H1 (cell line): ENCODE data around the gene NR1D2. TPM values are rescaled to one million over a fixed set of nuclear protein-coding genes. Genes with fewer than 3 reads are reported as not detected.

Experiments
- CTCF ChIA-PET: fragments of 300-600 bp; sonication (Branson Sonifier 250); formaldehyde crosslinking; loops from one replicate; lab custom pipeline; 2021; ENCODE audit not compliant: partially characterized antibody; lab: Charles Lee
- POLR2A ChIA-PET: fragments of 300-600 bp; sonication (Branson Sonifier 250); formaldehyde crosslinking; loops from one replicate; lab custom pipeline; 2021; ENCODE audit warnings: inconsistent platforms; ENCODE audit not compliant: partially characterized antibody; lab: Charles Lee
- DNase-seq, 2 experiments: peaks; one replicate each; pipeline versions ENCODE4 v3.0.0 to v3.0.0-alpha.2; 2010 to 2022; ENCODE audit warnings: low spot score in 2 of 2, low read depth in 1 of 2, mixed read lengths in 1 of 2
- FAIRE-seq: peaks from 2 replicates; lab custom pipeline; 2011; peaks lifted over from hg19 to GRCh38; lab: Jason Lieb, UNC
- H2AFZ ChIP-seq: 2 replicates; pipeline ENCODE4 v1.8.1; 2012; ENCODE audit warnings: low read length, inconsistent platforms
- H2AK5ac ChIP-seq: 2 replicates; pipeline ENCODE4 v1.6.1; 2013; ENCODE audit warnings: low read depth, low read length
- H2BK120ac ChIP-seq: replicated peaks from 2 replicates; pipeline ENCODE3; 2013; ENCODE audit warnings: low read depth, low read length, inconsistent platforms
- H2BK12ac ChIP-seq: 2 replicates; pipeline ENCODE4 v1.6.1; 2013; ENCODE audit warnings: low read depth, low read length
- H2BK15ac ChIP-seq: 2 replicates; pipeline ENCODE4 v1.6.1; 2013; ENCODE audit warnings: low read length
- H2BK20ac ChIP-seq: 2 replicates; pipeline ENCODE4 v1.6.1; 2013; ENCODE audit warnings: low read length
- H2BK5ac ChIP-seq: 2 replicates; pipeline ENCODE4 v1.6.1; 2013; ENCODE audit warnings: low read depth, low read length
- H3K14ac ChIP-seq: 2 replicates; pipeline ENCODE4 v1.6.1; 2013; ENCODE audit warnings: inconsistent platforms; ENCODE audit not compliant: insufficient read length
- H3K18ac ChIP-seq: 2 replicates; pipeline ENCODE4 v1.6.1; 2013; ENCODE audit warnings: low read length; ENCODE audit errors: extremely low read depth
- H3K23ac ChIP-seq: 2 replicates; pipeline ENCODE4 v1.6.1; 2013; ENCODE audit warnings: inconsistent platforms; ENCODE audit not compliant: insufficient read length
- H3K23me2 ChIP-seq: 2 replicates; pipeline ENCODE4 v1.6.1; 2013; ENCODE audit warnings: low read depth, low read length
- H3K27ac ChIP-seq: 2 replicates; pipeline ENCODE4 v1.6.1; 2011; ENCODE audit warnings: low read depth, low read length, inconsistent platforms
- H3K27me3 ChIP-seq, 4 experiments: replicated peaks in 1 of 4; 1 replicate in 1 of 4; 2 replicates in 3 of 4; pipeline versions ENCODE4 v1.6.1 to v1.8.1; 2011 to 2013; ENCODE audit warnings: low read length in 3 of 4, mild to moderate bottlenecking in 3 of 4, inconsistent platforms in 2 of 4, mixed read lengths in 2 of 4, moderate library complexity in 1 of 4; ENCODE audit not compliant: control insufficient read depth in 3 of 4, insufficient read depth in 3 of 4; ENCODE audit errors: extremely low read depth in 1 of 4
- H3K36me3 ChIP-seq, 4 experiments: 2 replicates each; pipeline versions ENCODE4 v1.6.1 to v1.8.1; 2011 to 2013; ENCODE audit warnings: mild to moderate bottlenecking in 4 of 4, low read length in 3 of 4, moderate library complexity in 2 of 4, control low read depth in 1 of 4, inconsistent platforms in 1 of 4; ENCODE audit not compliant: insufficient read depth in 4 of 4, control insufficient read depth in 2 of 4
- H3K4ac ChIP-seq: replicated peaks from 2 replicates; pipeline ENCODE3; 2013; ENCODE audit warnings: low read length, low read depth, mixed read lengths, inconsistent platforms; ENCODE audit not compliant: insufficient read length
- H3K4me1 ChIP-seq, 4 experiments: replicated peaks in 1 of 4; 1 replicate in 1 of 4; 2 replicates in 3 of 4; pipeline versions ENCODE4 v1.6.1 to v1.8.1; 2011 to 2013; ENCODE audit warnings: low read length in 3 of 4, inconsistent platforms in 2 of 4, mixed read lengths in 1 of 4; ENCODE audit not compliant: insufficient read depth in 4 of 4, control insufficient read depth in 3 of 4
- H3K4me2 ChIP-seq, 2 experiments: 2 replicates each; pipeline versions ENCODE4 v1.6.1 to v1.8.1; 2011 to 2013; ENCODE audit warnings: low read depth in 2 of 2, low read length in 2 of 2, control low read depth in 1 of 2, inconsistent platforms in 1 of 2, mild to moderate bottlenecking in 1 of 2; ENCODE audit not compliant: insufficient read depth in 1 of 2
- H3K4me3 ChIP-seq, 4 experiments: fragments of 200-600, 300-600 bp in 1 of 4; sonication (generic), shearing (Covaris generic), sonication (Bioruptor Twin) in 1 of 4; 2 replicates each; pipeline versions ENCODE4 v1.5.1 to v1.8.1; 2011 to 2016; ENCODE audit warnings: low read length in 4 of 4, low read depth in 3 of 4, control low read depth in 2 of 4, inconsistent platforms in 2 of 4, mild to moderate bottlenecking in 2 of 4, mixed read lengths in 1 of 4, moderate library complexity in 1 of 4; ENCODE audit not compliant: insufficient read depth in 2 of 4; ENCODE audit errors: extremely low read depth in 1 of 4
- H3K56ac ChIP-seq: replicated peaks from 2 replicates; pipeline ENCODE3; 2013; ENCODE audit warnings: low read depth, mild to moderate bottlenecking, mixed read lengths, low read length, inconsistent platforms; ENCODE audit not compliant: insufficient read length
- H3K79me1 ChIP-seq: 2 replicates; pipeline ENCODE4 v1.6.1; 2013; ENCODE audit warnings: low read depth, low read length, control low read depth
- H3K79me2 ChIP-seq, 2 experiments: 2 replicates each; pipeline versions ENCODE4 v1.6.1 to v1.8.1; 2012 to 2013; ENCODE audit warnings: low read length in 2 of 2, mild to moderate bottlenecking in 2 of 2, inconsistent platforms in 1 of 2; ENCODE audit not compliant: insufficient read depth in 2 of 2, control insufficient read depth in 1 of 2
- H3K9ac ChIP-seq, 4 experiments: replicated peaks in 1 of 4; 1 replicate in 1 of 4; 2 replicates in 3 of 4; pipeline versions ENCODE4 v1.6.1 to v1.8.1; 2011 to 2013; ENCODE audit warnings: low read depth in 3 of 4, low read length in 3 of 4, control low read depth in 2 of 4, mild to moderate bottlenecking in 2 of 4, moderate library complexity in 2 of 4, inconsistent platforms in 1 of 4; ENCODE audit errors: extremely low read depth in 1 of 4
- H3K9me3 ChIP-seq, 2 experiments: 2 replicates each; pipeline versions ENCODE4 v1.6.1 to v1.8.1; 2012 to 2013; ENCODE audit warnings: mild to moderate bottlenecking in 2 of 2, moderate library complexity in 2 of 2, control low read depth in 1 of 2, inconsistent platforms in 1 of 2, low read depth in 1 of 2, low read length in 1 of 2, mixed read lengths in 1 of 2; ENCODE audit not compliant: insufficient read depth in 2 of 2
- H4K20me1 ChIP-seq, 2 experiments: replicated peaks in 1 of 2; 2 replicates each; pipeline versions ENCODE3 to v1.8.1; 2011 to 2013; ENCODE audit warnings: inconsistent platforms in 2 of 2, low read length in 2 of 2, mild to moderate bottlenecking in 1 of 2; ENCODE audit not compliant: insufficient read depth in 2 of 2, control insufficient read depth in 1 of 2
- H4K5ac ChIP-seq: 2 replicates; pipeline ENCODE4 v1.6.1; 2013; ENCODE audit warnings: low read length, low read depth, mixed read lengths, inconsistent platforms; ENCODE audit not compliant: insufficient read length
- H4K8ac ChIP-seq: 2 replicates; pipeline ENCODE4 v1.8.0; 2013; ENCODE audit warnings: mild to moderate bottlenecking, moderate library complexity, low read length, inconsistent platforms; ENCODE audit not compliant: insufficient read depth; ENCODE audit errors: extremely low read depth
- H4K91ac ChIP-seq: replicated peaks from 2 replicates; pipeline ENCODE3; 2013; ENCODE audit warnings: low read length, mixed read lengths, inconsistent platforms; ENCODE audit not compliant: insufficient read length
- ZNF274 ChIP-seq: IDR thresholded peaks from 2 replicates; pipeline ENCODE4 v1.7.0; 2012; ENCODE audit warnings: low read length, borderline replicate concordance; ENCODE audit errors: extremely low read depth
- WGBS, 2 experiments: shearing (Covaris generic) in 1 of 2; methylation state at CpG; one replicate each; pipeline versions ENCODE4 v1.1.6 to v1.1.7; 2013 to 2015; ENCODE audit warnings: low lambda C conversion rate in 2 of 2, mixed read lengths in 2 of 2, inconsistent platforms in 1 of 2, low coverage in 1 of 2, missing lambda C conversion rate in 1 of 2; ENCODE audit not compliant: insufficient replicate concordance in 2 of 2, insufficient coverage in 1 of 2, insufficient read length in 1 of 2; ENCODE audit errors: extremely low coverage in 1 of 2, missing lambda C conversion rate in 1 of 2; 5-methylcytosine and 5-hydroxymethylcytosine counted together
- polyA plus RNA-seq, 7 experiments: library from polyadenylated mRNA; depleted of rRNA in 3 of 7; stranded (reverse) in 5 of 7; unstranded in 2 of 7; fragments of >200 nt in 5 of 7; fragments of 200-250 nt in 2 of 7; gene quantifications; 1 replicate in 5 of 7; 2 replicates in 1 of 7; 4 replicates in 1 of 7; pipeline versions ENCODE4 v1.2.1 to v1.2.3, GENCODE V29; 2011 to 2013; ENCODE audit warnings: missing spikeins in 2 of 7, mixed read lengths in 2 of 7
- total RNA-seq: library from RNA; stranded (reverse); fragmentation: NEBNext Ultra II Directional; extraction: Animal tissue kit (Norgen Biotek cat#: 25700); gene quantifications from 2 replicates; pipeline ENCODE4 v1.2.1, GENCODE V29; 2021

The NR1D2 gene
- total and polyA plus RNA-seq, 2 of the 8 experiments (the other 6 are each of a cell fraction or from before 2014, with no cell fraction given) = 5.9 to 21.7 TPM

DNA sequence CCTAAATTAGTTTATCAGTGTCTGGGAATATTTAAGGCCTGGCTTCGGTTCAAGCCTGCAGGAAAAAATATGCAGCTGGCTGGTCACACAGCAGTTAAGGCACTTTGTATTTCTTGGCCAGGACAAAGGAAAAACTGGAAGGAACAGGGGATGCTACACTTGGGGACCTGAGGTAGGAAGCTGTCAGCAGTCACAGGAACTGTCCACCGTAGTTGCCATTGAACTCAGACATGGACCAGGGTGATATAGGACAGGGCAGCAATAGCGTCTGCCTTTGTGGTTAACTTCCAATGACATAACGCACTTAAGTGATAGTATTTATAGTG is 49.1 kb downstream of the NR1D2 start:
- Histone ChIP-seq H2BK20ac (no peak overlapping the region), H4K5ac (no peak overlapping the region), H4K8ac (no peak overlapping the region), H3K79me1 (no peaks in the 10 kb centered on the region), H4K20me1 (no peaks in the 10 kb centered on the region), H3K27ac (no peak overlapping the region), H3K4me1 (peaks cover 0 to 3% (median 0%) of the 10 kb centered on the region in 4 experiments; a peak in 3 of 7 replicates), H3K18ac (no peak overlapping the region), H2BK15ac (no peak overlapping the region), H3K4ac (no peak overlapping the region), H3K27me3 (no peaks in the 10 kb centered on the region), H3K23ac (no peak overlapping the region), H3K4me3 (no peak overlapping the region), H3K4me2 (no peak overlapping the region), H3K79me2 (no peaks in the 10 kb centered on the region), H2BK12ac (no peak overlapping the region), H2AK5ac (no peak overlapping the region), H2AFZ (no peak overlapping the region), H2BK120ac (no peak overlapping the region), H3K9me3 (no peaks in the 10 kb centered on the region), H3K14ac (no peak overlapping the region), H3K23me2 (no peaks in the 10 kb centered on the region), H2BK5ac (no peak overlapping the region), H3K36me3 (no peaks in the 10 kb centered on the region), H3K56ac (no peak overlapping the region), H4K91ac (no peak overlapping the region), H3K9ac (no peak overlapping the region)
- no peak for FAIRE-seq
- DNase-seq = no peak
- ChIA-PET CTCF (interaction anchor here (0.8 to 1.6 kb wide), 5 partner anchors 10 to 244 kb away, joined by 3 to 7 read pairs (median 3); no protein-coding TSS in a partner anchor), POLR2A (interaction anchor here (0.7 to 1.3 kb wide), 2 partner anchors 12 to 78 kb away, joined by 3 read pairs; partner anchors contain the start of genes NKIRAS1 and RPL15)
- no peak for TF ChIP-seq ZNF274
- 92% methylated on average over 4 of the region's 4 CpGs; no CpG with 5 or more reads in 1 of the 2 experiments for WGBS, 2 experiments
